KOPT-K1 (cell line): ENCODE results near the gene SHROOM1.
"Not testable (repeated sequence)": the region's sequence is repeated elsewhere in the genome, so short reads cannot be mapped to it uniquely, and the experiment has no call there.

Experiments
- H3K27ac ChIP-seq: fragments of 200-600 bp; sonication (generic); 2 replicates; pipeline ENCODE4 v1.5.1; 2016; ENCODE audit warnings: antibody characterized with exemption, mild to moderate bottlenecking, low read depth, low read length; ENCODE audit not compliant: poor library complexity, severe bottlenecking
- H3K36me3 ChIP-seq: fragments of 200-600 bp; sonication (generic); 2 replicates; pipeline ENCODE4 v1.5.1; 2017; ENCODE audit warnings: antibody characterized with exemption, mild to moderate bottlenecking, low read length, moderate library complexity; ENCODE audit not compliant: insufficient read depth
- H3K9me3 ChIP-seq: fragments of 200-600 bp; sonication (generic); 2 replicates; pipeline ENCODE4 v1.5.1; 2017; ENCODE audit warnings: antibody characterized with exemption, low read length, mild to moderate bottlenecking; ENCODE audit not compliant: insufficient read depth, poor library complexity, severe bottlenecking

The SHROOM1 gene

DNA sequence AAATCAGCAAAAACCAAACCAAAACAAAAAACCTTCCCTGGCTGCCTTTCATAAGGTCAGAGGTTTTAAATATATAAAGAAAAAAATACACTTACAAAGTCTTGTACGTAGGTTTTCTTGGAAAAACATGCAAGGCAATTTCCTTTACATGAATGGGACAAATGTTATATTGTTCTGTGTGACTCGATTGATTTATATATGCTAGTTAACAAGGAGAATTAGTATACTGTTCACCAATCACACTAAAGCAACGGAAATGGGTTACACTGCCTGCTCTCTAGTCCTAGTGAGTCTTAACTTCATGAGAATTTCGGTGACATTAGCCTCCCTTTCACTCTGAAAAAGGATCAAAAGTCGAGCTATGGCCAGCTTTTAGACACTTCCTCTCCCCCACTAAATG, 30.3 kb upstream of the SHROOM1 start:
- H3K9me3 ChIP-seq: no peaks in the 10 kb centered on the region
- no peaks in the 10 kb centered on the region for H3K36me3 ChIP-seq
- no peak overlapping the region for H3K27ac ChIP-seq

DNA sequence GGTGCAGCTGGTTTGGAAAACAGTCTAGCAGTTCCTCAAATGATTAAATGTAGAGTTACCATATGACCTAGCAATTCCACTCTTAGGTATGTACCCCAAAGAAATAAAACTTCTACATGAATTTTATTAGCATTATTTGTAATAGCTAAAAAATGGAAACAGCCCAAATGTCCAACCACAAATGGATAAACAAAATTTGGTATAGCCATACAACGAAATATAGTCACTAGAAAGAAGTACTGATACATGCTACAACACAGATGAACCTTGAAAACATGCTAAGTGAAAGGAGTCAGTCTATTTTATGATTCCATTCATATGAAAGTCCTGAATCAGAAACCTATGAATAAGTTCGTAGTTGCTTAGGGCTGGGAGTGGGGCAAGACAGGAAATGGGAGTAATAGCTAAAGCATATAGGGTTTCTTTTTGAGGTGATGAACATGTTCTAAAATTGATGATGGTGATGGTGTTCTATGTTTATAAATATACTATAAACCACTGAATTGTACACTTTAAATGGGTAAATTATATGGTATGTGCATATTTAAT, 29.5 kb upstream of the SHROOM1 start:
- H3K27ac ChIP-seq: no peak overlapping the region
- H3K36me3 ChIP-seq: no peaks in the 10 kb centered on the region
- H3K9me3 ChIP-seq: no peaks in the 10 kb centered on the region

DNA sequence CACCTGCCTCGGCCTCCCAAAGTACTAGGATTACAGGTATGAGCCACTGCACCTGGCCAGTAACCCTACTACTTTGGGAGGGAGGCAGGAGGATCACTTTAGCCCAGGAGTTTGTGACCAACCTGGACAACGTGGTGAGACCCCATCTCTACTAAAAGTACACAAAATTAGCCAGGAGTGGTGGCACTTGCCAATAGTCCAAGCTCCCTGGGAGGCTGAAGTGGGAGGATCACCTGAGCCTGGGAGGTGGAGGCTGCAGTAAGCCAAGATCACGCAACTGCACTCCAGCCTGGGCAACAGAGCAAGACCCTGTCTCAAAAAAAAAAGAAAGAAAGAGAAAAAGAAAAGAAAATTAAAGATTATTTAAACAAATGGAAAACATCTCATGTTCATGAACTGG, 25.6 kb upstream of the SHROOM1 start:
- H3K27ac ChIP-seq: no peak overlapping the region
- H3K36me3 ChIP-seq: no peaks in the 10 kb centered on the region

DNA sequence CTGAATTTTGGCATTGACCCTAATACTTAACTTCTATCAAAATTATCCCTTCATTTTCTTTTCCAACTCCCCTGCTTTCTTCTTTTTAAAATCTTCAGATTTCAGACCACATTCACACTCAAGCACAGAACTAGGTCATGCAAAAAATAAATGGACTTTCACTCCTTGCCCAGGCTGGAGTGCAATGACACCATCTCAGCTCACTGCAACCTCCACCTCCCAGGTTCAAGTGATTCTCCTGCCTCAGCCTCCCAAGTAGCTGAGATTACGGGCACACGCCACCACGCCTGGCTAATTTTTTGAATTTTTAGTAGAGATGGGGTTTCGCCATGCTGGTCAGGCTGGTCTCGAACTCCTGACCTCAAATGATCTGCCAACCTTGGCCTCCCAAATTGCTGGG, 24.5 kb upstream of the SHROOM1 start:
- not testable (repeated sequence) for H3K27ac ChIP-seq, H3K9me3 ChIP-seq, H3K36me3 ChIP-seq

More for the DNA sequence above, 25.6 kb upstream of the SHROOM1 start:
- no peaks in the 10 kb centered on the region for H3K9me3 ChIP-seq

DNA sequence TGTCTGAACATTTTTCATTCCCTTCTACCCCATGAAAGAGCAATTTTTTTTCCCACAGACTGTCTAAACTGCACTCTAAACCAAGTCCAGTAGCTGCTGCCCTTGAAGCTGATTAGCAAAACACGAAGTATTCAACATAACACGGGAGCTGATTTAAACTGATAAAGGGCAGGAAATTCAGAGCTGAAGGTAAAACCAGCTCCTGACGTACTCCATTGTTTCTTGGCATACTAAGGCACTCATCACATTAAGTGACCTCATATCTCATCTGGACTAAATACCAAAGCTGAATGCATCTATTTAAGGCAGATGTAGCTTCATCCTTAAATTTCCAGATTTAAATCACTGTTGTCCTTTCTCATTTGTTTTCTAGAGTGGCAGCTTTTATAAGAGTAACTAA, 23.9 kb upstream of the SHROOM1 start:
- H3K27ac ChIP-seq: no peak overlapping the region
- H3K36me3 ChIP-seq: no peaks in the 10 kb centered on the region
- H3K9me3 ChIP-seq: no peaks in the 10 kb centered on the region

DNA sequence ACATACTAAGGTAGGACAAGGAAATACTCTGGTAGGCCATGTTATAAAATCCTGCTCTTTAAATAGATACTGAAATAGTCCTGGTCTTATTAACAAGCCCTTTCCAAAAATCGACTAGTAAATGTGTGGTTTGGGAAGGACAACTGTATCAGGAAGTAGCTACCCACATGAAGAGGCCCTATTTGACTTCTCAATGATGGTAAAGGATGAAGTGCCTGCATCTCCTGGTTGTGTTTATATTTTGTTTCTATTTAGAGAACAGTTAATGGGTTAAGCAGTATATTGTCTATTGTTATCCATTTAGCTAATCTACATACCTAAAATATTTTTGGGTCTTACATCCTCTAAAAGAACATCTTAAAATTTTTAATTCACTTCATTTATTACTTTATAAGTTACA, 23.3 kb upstream of the SHROOM1 start:
- Histone ChIP-seq H3K27ac (no peak overlapping the region), H3K36me3 (no peaks in the 10 kb centered on the region)

DNA sequence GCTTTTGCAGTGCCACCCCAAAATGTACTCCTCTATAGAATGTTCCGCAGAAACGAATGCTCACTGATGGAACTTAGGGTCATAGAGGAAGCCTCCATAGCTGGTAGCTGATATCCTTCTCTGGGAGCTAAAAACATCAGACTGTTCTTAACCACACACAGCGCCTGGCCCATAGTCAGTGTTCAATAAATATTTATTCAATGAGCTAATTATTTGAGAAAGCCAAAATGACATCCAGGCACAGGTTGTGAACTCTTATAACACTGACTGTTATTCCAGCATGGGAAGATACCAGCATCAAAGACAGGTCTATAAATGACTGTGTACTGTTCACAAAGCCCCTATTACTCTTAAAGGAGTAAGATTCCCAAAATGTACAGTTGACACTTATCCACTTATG, 22.9 kb upstream of the SHROOM1 start:
- no peaks in the 10 kb centered on the region for H3K9me3 ChIP-seq
- no peak overlapping the region for H3K27ac ChIP-seq
- no peaks in the 10 kb centered on the region for H3K36me3 ChIP-seq

More for the DNA sequence above, 23.3 kb upstream of the SHROOM1 start:
- H3K9me3 ChIP-seq: no peaks in the 10 kb centered on the region

DNA sequence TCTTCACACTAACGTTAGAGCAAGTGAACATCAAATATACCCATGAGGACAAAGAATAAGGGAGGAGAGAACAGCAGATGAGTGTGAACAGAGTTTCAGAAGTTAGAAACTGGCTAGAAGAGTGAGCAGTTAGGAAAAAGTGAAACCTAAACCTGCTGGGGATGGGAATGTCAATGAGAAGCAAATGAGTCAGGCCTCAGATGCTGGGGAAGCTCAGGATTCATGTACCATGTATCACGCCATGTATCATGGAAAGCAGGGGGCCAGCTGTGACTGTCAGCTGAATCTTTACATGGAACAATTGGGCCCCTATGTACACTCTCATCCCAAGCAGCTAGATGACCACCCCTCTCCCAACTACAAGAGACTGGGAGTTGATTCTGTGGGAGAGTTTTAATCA, 19.6 kb upstream of the SHROOM1 start:
- no peak overlapping the region for H3K27ac ChIP-seq
- no peaks in the 10 kb centered on the region for H3K36me3 ChIP-seq
- no peaks in the 10 kb centered on the region for H3K9me3 ChIP-seq

DNA sequence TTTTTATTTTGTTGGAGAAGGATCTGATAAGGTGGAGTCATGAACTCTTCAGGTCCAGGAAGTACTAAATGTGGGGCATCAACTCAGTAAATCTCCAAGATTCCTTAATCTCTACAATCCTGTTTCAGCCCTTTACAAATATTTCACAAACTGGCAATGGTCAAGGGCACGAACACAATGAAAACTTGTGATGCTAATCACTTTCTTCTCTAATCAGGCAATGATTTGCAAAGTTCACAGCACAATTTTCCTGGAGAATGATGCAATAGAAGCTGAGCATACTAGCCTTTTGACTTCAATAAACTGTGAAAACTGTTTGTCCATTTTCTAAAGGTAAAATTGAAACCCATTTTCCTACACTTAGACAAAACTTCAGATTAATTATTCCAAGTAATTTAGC, 18.9 kb upstream of the SHROOM1 start:
- H3K36me3 ChIP-seq: no peaks in the 10 kb centered on the region
- H3K27ac ChIP-seq: no peak overlapping the region
- H3K9me3 ChIP-seq: no peaks in the 10 kb centered on the region

DNA sequence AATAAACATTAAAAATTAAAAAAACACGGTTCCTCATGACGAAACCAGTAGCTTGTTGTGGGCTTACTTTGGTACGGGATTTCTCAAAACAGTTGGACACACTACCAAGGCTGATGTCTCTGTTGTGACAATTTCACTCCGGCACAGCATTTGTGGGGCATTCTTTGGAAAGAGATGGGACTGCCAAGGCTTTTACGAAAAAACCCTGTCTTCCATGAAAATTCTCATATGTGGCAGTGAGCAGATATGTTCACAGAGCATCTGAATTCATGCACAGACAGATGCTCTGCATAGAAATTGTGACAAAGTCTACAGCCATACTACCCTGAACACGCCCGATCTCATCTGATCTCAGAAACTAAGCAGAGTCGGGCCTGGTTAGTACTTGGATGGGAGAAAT, 17.8 kb upstream of the SHROOM1 start:
- Histone ChIP-seq H3K27ac (no peak overlapping the region), H3K36me3 (no peaks in the 10 kb centered on the region), H3K9me3 (no peaks in the 10 kb centered on the region)

DNA sequence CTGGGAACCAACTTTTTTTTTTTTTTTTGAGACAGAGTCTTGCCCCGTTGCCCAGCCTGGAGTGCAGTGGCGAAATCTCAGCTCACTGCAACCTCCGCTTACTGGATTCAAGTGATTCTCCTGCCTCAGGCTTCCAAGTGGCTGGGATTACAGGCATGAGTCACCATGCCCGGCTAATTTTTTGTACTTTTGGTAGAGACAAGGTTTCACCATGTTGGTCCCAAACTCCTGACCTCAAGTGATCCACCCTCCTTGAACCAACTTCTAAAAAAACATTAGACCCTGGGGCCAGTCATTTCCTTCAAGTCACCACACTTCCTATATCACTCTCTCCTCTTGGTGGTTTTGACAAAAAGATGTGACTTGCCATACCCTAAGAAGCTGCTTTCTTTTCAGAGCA, 10.9 kb upstream of the SHROOM1 start:
- Histone ChIP-seq H3K9me3 (no peaks in the 10 kb centered on the region), H3K27ac (no peak overlapping the region), H3K36me3 (no peaks in the 10 kb centered on the region)

DNA sequence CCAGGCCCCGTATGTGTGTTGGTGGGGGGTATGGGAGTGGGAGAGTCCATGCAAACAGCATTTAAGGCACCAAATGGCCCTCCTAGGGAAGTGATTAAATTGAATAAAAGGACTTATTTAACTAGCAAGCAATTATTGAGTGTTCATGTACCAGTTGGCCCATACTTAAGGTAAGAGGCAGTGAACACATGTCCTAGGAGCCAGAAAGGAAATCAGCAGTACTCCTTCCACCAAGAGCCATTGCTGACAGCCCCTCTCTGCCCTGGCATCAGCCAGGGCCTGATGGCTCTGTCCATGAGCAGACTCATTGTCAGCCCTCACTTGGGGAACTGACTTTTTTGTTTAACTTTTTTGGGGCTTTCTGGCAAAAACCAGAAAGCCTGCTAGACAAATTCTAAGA, 10.4 kb upstream of the SHROOM1 start:
- Histone ChIP-seq H3K36me3 (no peaks in the 10 kb centered on the region), H3K27ac (no peak overlapping the region), H3K9me3 (no peaks in the 10 kb centered on the region)

DNA sequence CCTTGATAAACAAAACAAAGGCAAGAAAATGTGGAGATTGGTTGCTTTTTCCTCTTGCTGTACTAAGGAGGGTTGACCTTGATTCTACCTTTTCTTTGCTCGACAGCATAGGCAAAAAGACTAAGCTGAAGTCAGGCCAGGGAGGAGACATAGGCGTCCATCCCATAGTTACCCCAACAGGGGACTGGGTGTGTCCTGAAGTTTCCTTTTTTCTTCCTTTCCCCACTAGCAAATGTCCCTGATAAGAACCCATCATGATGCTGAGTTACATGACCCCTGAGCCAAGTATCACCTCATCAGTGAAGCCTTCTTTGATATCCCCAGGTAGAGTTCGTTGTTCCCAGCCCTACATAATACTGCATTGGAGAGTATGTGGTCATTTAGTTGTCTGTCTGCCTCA, 9.9 kb upstream of the SHROOM1 start:
- Histone ChIP-seq H3K27ac (no peak overlapping the region), H3K9me3 (no peaks in the 10 kb centered on the region), H3K36me3 (no peaks in the 10 kb centered on the region)

DNA sequence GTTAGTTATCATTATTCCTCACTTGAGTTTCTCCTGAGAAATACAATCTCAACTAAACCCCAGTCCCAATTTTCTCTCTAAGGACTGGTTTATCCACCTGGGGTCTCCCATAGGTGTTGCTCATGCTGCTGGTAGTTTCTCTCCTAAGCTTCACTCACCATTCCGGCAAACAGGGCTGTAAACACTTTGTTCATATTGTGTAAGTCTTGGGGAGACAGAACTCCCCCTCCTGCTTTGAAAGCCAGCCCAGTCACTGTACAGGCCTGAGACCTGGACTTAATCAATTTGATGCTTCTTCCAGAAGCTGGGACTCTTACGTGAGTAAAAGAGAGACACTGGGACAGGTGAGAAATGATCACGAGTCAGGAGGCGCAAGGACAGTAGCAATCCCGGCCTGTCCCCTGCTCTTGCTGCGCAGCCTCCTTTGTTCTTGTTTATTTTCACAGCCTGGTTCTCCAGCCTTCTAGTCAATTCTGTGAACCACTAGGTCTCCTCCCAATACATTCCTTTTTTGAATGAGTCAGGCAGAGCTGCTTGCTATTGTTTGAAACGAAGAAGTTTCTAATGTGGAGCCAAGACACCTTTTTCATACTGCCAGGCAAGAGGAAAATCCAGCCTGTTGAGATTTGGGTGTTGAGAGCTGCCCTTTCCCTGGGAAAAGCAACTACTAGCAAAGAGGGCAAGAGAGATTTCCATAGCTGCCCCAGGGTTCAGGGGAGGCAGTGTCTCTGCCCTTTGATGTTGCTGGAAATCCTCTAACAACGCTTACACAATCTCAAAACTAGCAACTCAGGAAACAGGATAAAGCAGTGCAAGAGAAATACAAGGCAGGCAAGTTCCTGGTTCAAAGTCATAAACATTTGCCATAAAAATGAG, 9.2 kb upstream of the SHROOM1 start:
- H3K36me3 ChIP-seq: no peaks in the 10 kb centered on the region
- no peaks in the 10 kb centered on the region for H3K9me3 ChIP-seq
- H3K27ac ChIP-seq: no peak overlapping the region

DNA sequence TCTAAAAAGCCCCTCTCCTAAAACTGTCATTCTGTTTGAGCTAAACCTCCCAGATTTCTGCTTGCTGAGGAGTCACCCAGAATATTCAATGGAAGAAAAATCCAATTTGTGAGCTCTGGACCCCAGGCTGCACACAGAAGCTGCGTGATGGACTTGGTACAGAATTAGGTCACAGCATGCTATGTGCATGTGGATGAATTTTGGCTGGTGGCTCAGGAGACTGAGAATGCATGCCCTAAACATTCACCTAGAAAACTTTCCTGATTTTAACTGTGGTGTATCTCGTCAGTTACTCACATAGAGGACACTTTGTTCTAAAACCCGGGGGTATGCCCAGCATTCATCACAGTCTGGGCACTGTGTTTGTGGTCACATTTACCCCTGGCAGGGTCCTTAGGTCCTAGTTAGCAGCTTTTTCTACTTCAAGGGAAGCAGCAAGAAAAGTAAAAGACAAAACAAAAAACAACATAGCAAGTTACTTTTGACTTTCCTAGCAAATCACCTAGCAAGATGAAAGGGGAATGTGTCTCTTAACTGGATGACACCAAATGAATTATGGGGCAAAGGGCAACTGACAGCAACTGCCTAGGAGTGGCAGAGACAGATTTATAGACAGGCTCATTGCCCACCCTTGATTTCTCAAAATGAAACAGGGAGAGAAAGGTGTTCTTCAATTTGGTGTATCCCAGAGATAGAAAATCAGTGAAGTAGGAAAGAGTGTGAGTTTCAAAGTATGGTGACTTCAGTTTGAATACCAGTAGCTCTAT, 8.3 kb upstream of the SHROOM1 start:
- no peak overlapping the region for H3K27ac ChIP-seq
- no peaks in the 10 kb centered on the region for H3K9me3 ChIP-seq
- no peaks in the 10 kb centered on the region for H3K36me3 ChIP-seq
